ENCODE data around the gene GLB1L2. TPM values are rescaled to one million over a fixed set of nuclear protein-coding genes. Genes with fewer than 3 reads are reported as not detected.

Gene GLB1L2
- total and polyA plus RNA-seq, 2 donors (not counting 1 experiment from before 2014, with no cell fraction given), result under 0.01 to 0.11 TPM

- Histone ChIP-seq H3K9ac (ENCODE audit: insufficient read depth, low read length) (no peak overlapping the region), H3K27ac (ENCODE audit: insufficient read depth, low read length) (no peak overlapping the region), H2AFZ (ENCODE audit: low read length) (no peak overlapping the region), H4K20me1 (ENCODE audit: control insufficient read depth, extremely low read depth, insufficient read depth, low read length) (no peaks in the 10 kb centered on the region), H3K4me3 (replicated peaks in 1 of 4; ENCODE audit: control extremely low read depth in 1 of 4, insufficient read depth in 1 of 4, low read depth in 3 of 4, low read length in 4 of 4) (no peak overlapping the region), H3K4me1 (ENCODE audit: control insufficient read depth, extremely low read depth, insufficient read depth, low read length) (no peaks in the 10 kb centered on the region), H3K79me2 (ENCODE audit: control insufficient read depth, insufficient read depth, low read length) (no peaks in the 10 kb centered on the region), H3K27me3 (ENCODE audit: control insufficient read depth, insufficient read depth, low read length) (no peaks in the 10 kb centered on the region), H3K36me3 (ENCODE audit: control insufficient read depth, insufficient read depth, low read length) (no peaks in the 10 kb centered on the region), H3K4me2 (ENCODE audit: extremely low read depth, insufficient read depth, low read length) (no peak overlapping the region), H3K9me3 (ENCODE audit: control insufficient read depth, insufficient read depth, low read depth, low read length) (no peaks in the 10 kb centered on the region)
- DNase-seq (ENCODE audit: low read depth in 2 of 2), result no peak
- TF ChIP-seq EZH2 (IDR thresholded peaks at IDR 0.05; ENCODE audit: low read length, missing control alignments) (no peak), CTCF (conservative IDR thresholded peaks at IDR 0.05 in 1 of 2, IDR thresholded peaks at IDR 0.05 in 1 of 2; ENCODE audit: low read depth in 1 of 2, low read length in 2 of 2) (no peak)
Observed at GRCh38 chr11:134398644-134399292, 67.0 kb downstream of the GLB1L2 start.

GRCh38 chr11:134399293-134399654 lies 67.5 kb downstream of the GLB1L2 start:
- Histone ChIP-seq H3K9ac (ENCODE audit: insufficient read depth, low read length) (no peak overlapping the region), H3K4me2 (ENCODE audit: extremely low read depth, insufficient read depth, low read length) (no peak overlapping the region), H3K4me1 (ENCODE audit: control insufficient read depth, extremely low read depth, insufficient read depth, low read length) (no peaks in the 10 kb centered on the region)

GRCh38 chr11:134399996-134400395 lies 68.2 kb downstream of the GLB1L2 start:
- Histone ChIP-seq H3K4me1 (ENCODE audit: control insufficient read depth, extremely low read depth, insufficient read depth, low read length) (no peaks in the 10 kb centered on the region), H3K9ac (ENCODE audit: insufficient read depth, low read length) (no peak overlapping the region), H2AFZ (ENCODE audit: low read length) (no peak overlapping the region), H3K9me3 (ENCODE audit: control insufficient read depth, insufficient read depth, low read depth, low read length) (no peaks in the 10 kb centered on the region), H3K27me3 (ENCODE audit: control insufficient read depth, insufficient read depth, low read length) (no peaks in the 10 kb centered on the region), H3K4me2 (ENCODE audit: extremely low read depth, insufficient read depth, low read length) (no peak overlapping the region), H4K20me1 (ENCODE audit: control insufficient read depth, extremely low read depth, insufficient read depth, low read length) (no peaks in the 10 kb centered on the region), H3K79me2 (ENCODE audit: control insufficient read depth, insufficient read depth, low read length) (no peaks in the 10 kb centered on the region), H3K36me3 (ENCODE audit: control insufficient read depth, insufficient read depth, low read length) (no peaks in the 10 kb centered on the region), H3K27ac (ENCODE audit: insufficient read depth, low read length) (no peak overlapping the region), H3K4me3 (replicated peaks in 1 of 4; ENCODE audit: control extremely low read depth in 1 of 4, insufficient read depth in 1 of 4, low read depth in 3 of 4, low read length in 4 of 4) (no peak overlapping the region)
- no peak for DNase-seq (ENCODE audit: low read depth in 2 of 2)
- TF ChIP-seq EZH2 (IDR thresholded peaks at IDR 0.05; ENCODE audit: low read length, missing control alignments) (no peak), CTCF (conservative IDR thresholded peaks at IDR 0.05 in 1 of 2, IDR thresholded peaks at IDR 0.05 in 1 of 2; ENCODE audit: low read depth in 1 of 2, low read length in 2 of 2) (no peak)

More at GRCh38 chr11:134399293-134399654, 67.5 kb downstream of the GLB1L2 start:
- Histone ChIP-seq H3K9me3 (ENCODE audit: control insufficient read depth, insufficient read depth, low read depth, low read length) (no peaks in the 10 kb centered on the region), H3K27ac (ENCODE audit: insufficient read depth, low read length) (no peak overlapping the region), H3K79me2 (ENCODE audit: control insufficient read depth, insufficient read depth, low read length) (no peaks in the 10 kb centered on the region), H3K36me3 (ENCODE audit: control insufficient read depth, insufficient read depth, low read length) (no peaks in the 10 kb centered on the region), H3K27me3 (ENCODE audit: control insufficient read depth, insufficient read depth, low read length) (no peaks in the 10 kb centered on the region), H4K20me1 (ENCODE audit: control insufficient read depth, extremely low read depth, insufficient read depth, low read length) (no peaks in the 10 kb centered on the region), H2AFZ (ENCODE audit: low read length) (no peak overlapping the region), H3K4me3 (replicated peaks in 1 of 4; ENCODE audit: control extremely low read depth in 1 of 4, insufficient read depth in 1 of 4, low read depth in 3 of 4, low read length in 4 of 4) (no peak overlapping the region)
- DNase-seq (ENCODE audit: low read depth in 2 of 2), result no peak
- TF ChIP-seq EZH2 (IDR thresholded peaks at IDR 0.05; ENCODE audit: low read length, missing control alignments) (no peak), CTCF (conservative IDR thresholded peaks at IDR 0.05 in 1 of 2, IDR thresholded peaks at IDR 0.05 in 1 of 2; ENCODE audit: low read depth in 1 of 2, low read length in 2 of 2) (no peak)
